ENCODE results near the gene NDUFV1.
"Not testable (repeated sequence)": the region's sequence is repeated elsewhere in the genome, so short reads cannot be mapped to it uniquely, and the experiment has no call there.

NDUFV1 gene

GRCh38 chr11:67606492-67607295 is at the start of gene NDUFV1:
TSS of gene NDUFV1 (plus strand) at chr11:67606936. CDS start at chr11:67607005, 69 bp downstream.
- peak; percentile 93 for DNase-seq (ENCODE audit: low read depth in 2 of 2)

- no peak for DNase-seq (ENCODE audit: low read depth in 2 of 2)
Observed at GRCh38 chr11:67558084-67558772, 48.5 kb upstream of the NDUFV1 start.

- DNase-seq (ENCODE audit: low read depth in 2 of 2) = no peak
Observed at GRCh38 chr11:67561971-67562619, 44.6 kb upstream of the NDUFV1 start.

- no peak for DNase-seq (ENCODE audit: low read depth in 2 of 2)
Observed at GRCh38 chr11:67562963-67563704, 43.6 kb upstream of the NDUFV1 start.

- DNase-seq (ENCODE audit: low read depth in 2 of 2) = not testable (repeated sequence)
Observed at GRCh38 chr11:67563705-67564114, 43.0 kb upstream of the NDUFV1 start.

- DNase-seq (ENCODE audit: low read depth in 2 of 2) = no peak
Observed at GRCh38 chr11:67564230-67564629, 42.5 kb upstream of the NDUFV1 start.

- no peak for DNase-seq (ENCODE audit: low read depth in 2 of 2)
Observed at GRCh38 chr11:67571443-67571842, 35.3 kb upstream of the NDUFV1 start.

GRCh38 chr11:67572305-67572704 is 34.4 kb upstream of the NDUFV1 start:
- no peak for DNase-seq (ENCODE audit: low read depth in 2 of 2)

- DNase-seq (ENCODE audit: low read depth in 2 of 2) = no peak
Observed at GRCh38 chr11:67572747-67573419, 33.9 kb upstream of the NDUFV1 start.

GRCh38 chr11:67574938-67575337 is 31.8 kb upstream of the NDUFV1 start:
- DNase-seq (ENCODE audit: low read depth in 2 of 2) = no peak

- no peak for DNase-seq (ENCODE audit: low read depth in 2 of 2)
Observed at GRCh38 chr11:67576735-67577475, 29.8 kb upstream of the NDUFV1 start.

- no peak for DNase-seq (ENCODE audit: low read depth in 2 of 2)
Observed at GRCh38 chr11:67577951-67578350, 28.8 kb upstream of the NDUFV1 start.

- DNase-seq (ENCODE audit: low read depth in 2 of 2) = no peak
Observed at GRCh38 chr11:67581469-67581868, 25.3 kb upstream of the NDUFV1 start.

GRCh38 chr11:67582011-67582410 is 24.7 kb upstream of the NDUFV1 start:
- DNase-seq (ENCODE audit: low read depth in 2 of 2) = no peak

GRCh38 chr11:67583247-67584204 is 23.2 kb upstream of the NDUFV1 start, which contains the start of gene GSTP1:
TSS of gene GSTP1 (plus strand) at chr11:67583812. CDS start at chr11:67583844, 32 bp downstream.
- peak; percentile 60 to 70 for DNase-seq (ENCODE audit: low read depth in 2 of 2)

- DNase-seq (ENCODE audit: low read depth in 2 of 2) = no peak
Observed at GRCh38 chr11:67584205-67584880, 22.4 kb upstream of the NDUFV1 start.

- DNase-seq (ENCODE audit: low read depth in 2 of 2) = no peak
Observed at GRCh38 chr11:67584881-67585873, 21.6 kb upstream of the NDUFV1 start.

Measured in stimulated activated CD8-positive, alpha-beta memory T cell treated with anti-CD3 and anti-CD28 coated beads, Interleukin-15, amount 100 ng/mL, for 4 hours (primary cell).